ENCODE results near the gene RUNX3.
A peak's percentile ranks its signal among the peaks of the same experiment; 100 is the strongest.

The RUNX3 gene

DNA sequence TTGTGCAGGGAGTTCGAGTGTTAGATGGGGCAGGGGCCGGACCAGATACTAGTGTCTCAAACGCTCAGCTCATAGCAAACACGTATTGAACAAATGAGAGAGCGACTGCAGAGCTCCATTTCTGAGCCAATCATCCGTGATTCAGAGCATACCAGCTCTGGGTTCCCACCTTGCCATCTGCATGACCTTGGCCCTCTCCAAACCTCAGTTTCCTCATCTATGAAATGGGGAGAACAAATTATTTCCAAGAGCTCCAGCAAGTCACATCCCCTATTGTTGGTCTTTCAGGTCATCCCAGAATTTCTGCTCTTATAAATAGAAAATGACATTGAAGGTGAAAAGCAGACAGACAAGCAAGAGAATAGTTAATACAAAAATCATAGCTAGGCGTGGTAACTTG is 10.2 kb upstream of the RUNX3 start:
- no peaks in the 10 kb centered on the region for H3K9me3 Mint-ChIP-seq
- peak overlapping the region; percentile 48 for H3K27ac Mint-ChIP-seq
- H3K4me1 Mint-ChIP-seq: peaks cover 19% of the 10 kb centered on the region
- peaks cover 3% of the 10 kb centered on the region for H3K36me3 Mint-ChIP-seq
- H3K4me3 Mint-ChIP-seq: no peak overlapping the region
- H3K27me3 Mint-ChIP-seq: no peaks in the 10 kb centered on the region

DNA sequence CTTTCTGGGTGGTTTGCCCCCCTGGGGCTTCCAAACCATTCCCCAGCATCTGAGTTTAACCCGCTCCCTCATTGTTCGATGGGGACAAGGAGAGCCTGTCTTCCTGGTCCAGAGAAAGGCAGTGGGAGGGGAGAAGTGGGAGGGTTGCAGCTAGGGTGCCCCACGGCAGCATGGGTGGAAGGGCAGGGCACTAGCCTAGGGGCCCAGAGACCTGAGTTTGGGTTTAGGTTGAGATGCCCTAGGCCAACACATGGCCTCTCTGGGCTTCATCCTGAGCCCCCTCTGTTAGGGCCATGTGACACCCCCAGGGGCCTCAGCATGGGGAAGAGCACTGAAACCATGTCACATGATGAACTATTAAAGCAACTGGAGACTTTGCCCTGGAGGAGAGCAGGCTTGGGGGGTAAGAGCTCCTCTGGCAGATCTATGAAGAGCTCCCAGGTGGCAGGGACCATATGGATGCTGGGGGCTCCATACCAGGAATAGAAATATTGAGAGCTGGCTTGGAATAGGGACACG is 9.7 kb upstream of the RUNX3 start:
- Mint-ChIP-seq H3K27ac (peak overlapping the region; percentile 46), H3K4me1 (peaks cover 19% of the 10 kb centered on the region), H3K36me3 (peaks cover 3% of the 10 kb centered on the region), H3K9me3 (no peaks in the 10 kb centered on the region), H3K27me3 (no peaks in the 10 kb centered on the region), H3K4me3 (no peak overlapping the region)

DNA sequence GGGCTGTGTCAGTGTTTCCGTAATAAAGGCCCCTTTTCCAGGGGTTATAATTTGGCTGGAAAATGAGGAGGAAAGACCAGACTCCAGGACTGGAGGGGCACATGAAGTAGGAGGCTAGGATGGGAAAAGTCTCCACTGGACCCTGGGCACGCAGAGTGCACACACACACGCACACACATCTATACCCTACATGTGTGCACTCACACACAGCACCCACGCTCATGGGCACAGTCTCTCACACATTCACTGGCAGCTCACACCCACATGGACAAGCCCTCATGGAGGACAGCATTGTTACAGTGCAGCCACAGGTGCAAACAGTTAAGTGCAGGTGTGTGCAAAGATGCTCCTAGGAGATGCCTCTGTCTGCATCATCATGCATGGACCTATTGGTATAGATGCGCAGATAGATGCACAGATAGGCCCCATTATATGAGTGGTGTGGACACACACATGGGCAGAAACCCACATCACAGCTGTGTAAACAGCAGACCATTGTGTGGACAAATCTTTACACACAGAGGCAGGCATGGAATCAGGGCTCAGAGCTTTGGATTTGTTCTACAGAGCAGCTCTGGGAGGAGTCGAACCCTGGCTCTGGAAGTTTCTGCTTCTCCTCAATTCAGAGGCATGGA is 9.1 kb upstream of the RUNX3 start:
- no peak overlapping the region for H3K4me3 Mint-ChIP-seq
- no peaks in the 10 kb centered on the region for H3K27me3 Mint-ChIP-seq
- no peaks in the 10 kb centered on the region for H3K9me3 Mint-ChIP-seq
- peaks cover 23% of the 10 kb centered on the region for H3K4me1 Mint-ChIP-seq
- H3K36me3 Mint-ChIP-seq: peaks cover 3% of the 10 kb centered on the region
- H3K27ac Mint-ChIP-seq: peak overlapping the region; percentile 6

DNA sequence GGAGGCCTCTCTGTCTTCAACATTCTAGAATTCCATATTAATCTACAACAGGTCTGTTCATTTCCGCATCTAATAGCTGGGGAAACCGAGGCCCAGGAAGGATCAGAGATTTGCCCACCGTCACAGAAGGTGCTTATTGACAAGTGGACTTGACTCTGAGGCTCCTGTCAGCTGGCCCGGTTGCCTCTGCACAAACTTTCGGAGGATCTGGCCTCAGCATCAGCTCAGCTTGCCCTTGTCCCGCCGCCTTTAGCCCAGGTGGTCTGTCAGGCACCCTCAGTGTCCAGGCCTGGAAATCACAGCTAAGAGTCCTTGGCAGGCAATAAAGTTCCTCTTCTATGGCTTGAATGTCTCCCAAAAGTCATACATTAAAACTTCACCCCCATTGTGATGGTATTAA is 8.2 kb upstream of the RUNX3 start:
- Mint-ChIP-seq H3K4me3 (no peak overlapping the region), H3K27ac (no peak overlapping the region), H3K27me3 (no peaks in the 10 kb centered on the region), H3K9me3 (no peaks in the 10 kb centered on the region), H3K36me3 (peaks cover 3% of the 10 kb centered on the region), H3K4me1 (peaks cover 30% of the 10 kb centered on the region)

DNA sequence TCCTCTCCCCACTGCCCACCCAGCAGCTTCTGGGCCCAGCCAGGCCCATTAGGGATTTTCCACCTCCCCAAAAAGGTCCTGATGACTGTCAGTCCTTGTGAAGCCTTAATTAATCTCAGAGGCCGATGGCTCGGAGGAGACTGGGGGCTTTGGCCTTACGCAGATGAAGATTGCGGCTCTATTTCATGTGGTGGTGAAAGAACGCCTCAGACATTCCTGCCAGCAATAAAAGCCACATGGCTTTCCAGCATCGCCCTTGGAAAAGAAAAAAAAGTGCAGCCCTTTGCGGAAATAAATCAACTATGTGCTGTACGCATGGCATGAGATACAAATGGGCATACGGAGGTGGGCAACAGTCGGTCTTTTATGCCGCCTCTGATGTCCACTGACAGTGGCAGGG is 6.6 kb upstream of the RUNX3 start:
- Mint-ChIP-seq H3K4me1 (peaks cover 33% of the 10 kb centered on the region), H3K27ac (peak overlapping the region; percentile 17), H3K27me3 (no peaks in the 10 kb centered on the region), H3K4me3 (no peak overlapping the region), H3K9me3 (no peaks in the 10 kb centered on the region), H3K36me3 (peaks cover 3% of the 10 kb centered on the region)

DNA sequence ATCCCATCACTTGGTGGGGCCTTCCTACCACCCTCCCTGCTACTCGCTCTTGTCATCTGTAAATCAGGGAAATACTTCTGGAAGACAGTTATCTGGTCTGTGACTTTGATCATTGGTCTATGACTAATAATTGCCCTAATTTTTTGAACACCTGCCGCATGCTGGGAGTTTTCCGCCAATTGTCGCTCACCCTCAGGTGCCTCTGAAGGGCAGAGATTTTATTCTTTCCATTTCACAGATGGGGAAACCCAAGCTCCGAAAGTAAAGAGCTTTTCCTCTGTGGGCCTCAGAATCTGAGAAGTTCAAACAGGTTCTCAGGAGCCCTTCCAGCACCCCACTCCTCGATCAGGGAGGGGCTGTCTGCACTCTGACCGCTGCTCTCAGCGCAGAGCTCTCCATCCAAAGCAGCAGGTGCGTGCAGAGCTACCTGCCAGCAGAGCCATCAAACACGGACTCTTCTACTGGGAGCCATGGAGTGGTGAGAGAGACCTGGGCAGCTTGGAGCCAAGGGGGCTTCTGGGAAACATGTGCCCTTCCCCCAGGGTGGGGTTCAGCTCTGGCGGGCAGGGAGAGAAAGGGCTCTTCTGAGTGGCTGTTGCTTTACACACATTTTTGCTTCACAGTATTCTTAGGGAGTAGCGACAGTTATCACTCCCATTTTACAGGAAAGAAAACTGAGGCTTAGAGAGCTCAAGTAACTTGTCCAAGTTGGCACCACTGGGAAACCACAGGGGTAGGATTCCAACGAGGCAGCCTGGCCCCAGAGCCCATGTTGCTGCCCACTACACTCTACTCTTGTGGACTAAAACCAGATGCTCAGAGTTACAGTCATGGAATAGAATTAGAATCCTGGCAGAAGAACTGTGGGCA is 5.8 kb upstream of the RUNX3 start:
- Mint-ChIP-seq H3K4me1 (peaks cover 38% of the 10 kb centered on the region), H3K36me3 (peaks cover 3% of the 10 kb centered on the region), H3K27me3 (no peaks in the 10 kb centered on the region), H3K27ac (no peak overlapping the region), H3K9me3 (no peaks in the 10 kb centered on the region), H3K4me3 (no peak overlapping the region)

DNA sequence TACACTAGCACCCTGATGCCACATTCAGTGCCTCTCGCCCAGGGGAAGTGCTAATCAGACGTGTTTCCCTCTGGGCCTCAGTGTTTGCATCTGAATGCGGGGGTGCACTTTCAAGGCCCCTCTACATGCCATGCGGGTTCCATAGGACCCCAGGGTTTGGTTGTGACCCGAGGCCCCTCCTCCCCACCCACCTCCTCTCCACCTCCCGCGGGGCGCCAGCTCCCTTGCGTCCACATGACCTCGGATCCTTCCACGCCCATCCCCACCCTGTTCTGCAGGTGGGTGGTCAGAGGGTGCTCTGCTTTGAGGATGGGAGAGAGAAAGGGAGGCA is 5.1 kb upstream of the RUNX3 start:
- H3K27me3 Mint-ChIP-seq: no peaks in the 10 kb centered on the region
- peaks cover 36% of the 10 kb centered on the region for H3K4me1 Mint-ChIP-seq
- H3K4me3 Mint-ChIP-seq: no peak overlapping the region
- no peaks in the 10 kb centered on the region for H3K9me3 Mint-ChIP-seq
- no peak overlapping the region for H3K27ac Mint-ChIP-seq
- peaks cover 3% of the 10 kb centered on the region for H3K36me3 Mint-ChIP-seq

DNA sequence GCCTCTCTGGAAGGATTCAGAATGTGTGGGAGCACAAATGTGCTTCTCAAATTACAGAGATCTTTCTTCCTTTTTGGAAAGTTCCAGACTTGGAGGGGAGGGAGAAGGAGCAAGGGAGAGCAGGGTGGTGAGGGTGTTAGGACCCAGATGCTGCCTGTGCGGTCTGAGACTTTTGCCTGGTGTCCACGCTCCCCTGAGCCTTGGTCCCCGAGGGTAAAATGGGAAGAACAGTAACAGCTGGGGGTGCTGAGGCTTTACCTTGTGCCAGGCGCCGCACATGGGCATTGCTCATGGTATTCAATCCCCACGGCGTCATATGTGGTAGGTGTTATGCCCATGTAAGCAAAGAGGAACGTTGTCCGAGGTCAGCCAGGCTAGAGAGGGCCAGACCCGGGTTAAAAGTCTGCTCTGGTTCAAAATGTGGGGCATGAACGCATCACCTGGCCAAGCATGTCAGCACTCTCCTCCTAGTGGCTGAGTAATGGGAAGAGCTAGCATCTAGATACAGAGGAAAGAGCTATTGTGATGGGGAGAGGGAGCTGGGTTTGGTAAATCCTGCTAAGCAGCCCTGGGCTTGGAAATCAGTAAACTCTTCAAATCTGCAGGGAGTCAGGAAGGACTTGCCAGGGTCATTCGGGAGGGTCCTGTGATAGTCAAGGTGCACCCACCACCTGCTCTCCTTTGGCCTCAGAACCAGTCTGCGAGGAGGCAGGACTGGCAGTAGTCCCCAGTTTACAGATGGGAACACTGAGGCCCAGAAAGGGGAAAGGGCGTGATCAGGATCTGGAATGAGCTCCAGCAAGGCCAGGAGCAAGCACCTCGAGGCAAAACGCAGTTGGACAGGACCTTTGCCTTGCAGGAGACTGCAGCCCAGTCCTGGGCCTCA is 4.5 kb upstream of the RUNX3 start:
- no peaks in the 10 kb centered on the region for H3K36me3 Mint-ChIP-seq
- no peak overlapping the region for H3K4me3 Mint-ChIP-seq
- H3K9me3 Mint-ChIP-seq: no peaks in the 10 kb centered on the region
- H3K27ac Mint-ChIP-seq: no peak overlapping the region
- no peaks in the 10 kb centered on the region for H3K27me3 Mint-ChIP-seq
- peaks cover 32% of the 10 kb centered on the region for H3K4me1 Mint-ChIP-seq

DNA sequence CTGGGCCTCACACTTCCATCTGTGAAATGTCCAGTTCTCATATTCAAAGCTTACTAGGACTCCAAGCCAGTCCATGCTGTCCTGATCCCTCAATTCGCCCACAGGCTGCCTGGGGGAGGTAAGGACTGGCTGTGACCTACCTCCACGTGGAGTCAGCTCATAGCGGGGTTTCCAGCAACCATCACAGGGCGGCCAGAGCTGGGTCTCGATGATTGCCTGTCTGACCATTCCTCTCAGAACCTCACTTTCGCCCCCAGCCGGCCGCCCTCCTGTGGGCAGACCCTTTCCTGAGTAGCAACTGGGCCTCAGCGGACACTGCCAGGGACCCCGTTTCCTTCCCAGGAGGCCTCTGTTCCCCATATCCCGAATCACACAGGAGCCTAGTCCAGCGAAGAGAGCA is 3.4 kb upstream of the RUNX3 start:
- H3K4me3 Mint-ChIP-seq: no peak overlapping the region
- no peaks in the 10 kb centered on the region for H3K27me3 Mint-ChIP-seq
- no peak overlapping the region for H3K27ac Mint-ChIP-seq
- no peaks in the 10 kb centered on the region for H3K36me3 Mint-ChIP-seq
- H3K9me3 Mint-ChIP-seq: no peaks in the 10 kb centered on the region
- H3K4me1 Mint-ChIP-seq: peaks cover 32% of the 10 kb centered on the region

DNA sequence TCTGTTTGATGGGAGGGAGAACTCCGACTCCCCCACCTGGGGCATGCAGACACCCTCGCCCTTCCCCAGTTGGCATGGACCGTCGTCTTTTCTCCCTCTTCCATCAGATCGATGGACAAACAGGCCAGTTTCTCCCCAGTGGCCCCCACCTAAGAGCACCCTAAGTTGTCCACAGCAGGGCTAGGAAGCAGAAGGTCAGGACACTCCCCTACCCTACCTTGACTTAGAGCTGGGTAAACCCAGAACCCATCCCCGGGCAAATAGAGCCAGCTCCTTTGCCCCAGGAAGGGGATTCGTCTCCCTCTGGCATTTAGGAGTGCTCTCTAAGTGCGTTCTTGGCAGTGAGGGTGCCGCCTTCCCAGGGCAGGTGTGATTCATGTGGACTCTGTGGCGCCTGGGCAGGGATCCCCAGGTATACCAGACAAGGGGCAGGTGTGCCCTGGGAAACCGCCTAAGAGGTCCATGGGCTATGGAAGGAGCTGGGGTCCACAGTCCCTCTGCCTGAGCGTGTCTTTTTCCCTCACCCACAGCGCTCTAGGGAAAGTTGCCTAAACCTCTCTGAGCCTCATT is 2.7 kb upstream of the RUNX3 start:
- peak overlapping the region; percentile 69 for H3K4me3 Mint-ChIP-seq
- H3K27me3 Mint-ChIP-seq: no peaks in the 10 kb centered on the region
- peaks cover 2% of the 10 kb centered on the region for H3K36me3 Mint-ChIP-seq
- peaks cover 33% of the 10 kb centered on the region for H3K4me1 Mint-ChIP-seq
- H3K9me3 Mint-ChIP-seq: no peaks in the 10 kb centered on the region
- no peak overlapping the region for H3K27ac Mint-ChIP-seq

DNA sequence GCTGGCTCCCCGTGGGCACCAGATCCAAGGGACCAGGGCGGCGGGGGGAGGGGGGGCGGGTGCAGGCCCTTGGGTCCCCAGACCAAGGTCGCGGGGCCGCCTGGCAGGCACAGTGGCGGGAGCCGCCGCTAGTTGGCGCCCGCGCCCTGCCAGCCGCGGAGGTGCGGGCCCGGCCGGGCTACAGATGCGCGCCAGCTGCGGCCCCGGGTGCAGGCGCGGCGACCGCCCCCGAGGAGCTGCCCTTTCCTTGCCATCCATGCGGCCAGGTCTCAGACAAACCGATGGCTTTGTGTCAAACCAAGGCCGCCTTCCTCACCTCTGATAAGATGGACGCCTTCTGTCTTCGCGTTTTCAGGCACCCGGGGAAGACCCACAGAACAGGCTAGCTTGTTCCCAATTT is 2.2 kb upstream of the RUNX3 start:
- Mint-ChIP-seq H3K36me3 (peaks cover 3% of the 10 kb centered on the region), H3K4me3 (peak overlapping the region; percentile 69), H3K27me3 (no peaks in the 10 kb centered on the region), H3K27ac (no peak overlapping the region), H3K4me1 (peaks cover 36% of the 10 kb centered on the region), H3K9me3 (no peaks in the 10 kb centered on the region)

DNA sequence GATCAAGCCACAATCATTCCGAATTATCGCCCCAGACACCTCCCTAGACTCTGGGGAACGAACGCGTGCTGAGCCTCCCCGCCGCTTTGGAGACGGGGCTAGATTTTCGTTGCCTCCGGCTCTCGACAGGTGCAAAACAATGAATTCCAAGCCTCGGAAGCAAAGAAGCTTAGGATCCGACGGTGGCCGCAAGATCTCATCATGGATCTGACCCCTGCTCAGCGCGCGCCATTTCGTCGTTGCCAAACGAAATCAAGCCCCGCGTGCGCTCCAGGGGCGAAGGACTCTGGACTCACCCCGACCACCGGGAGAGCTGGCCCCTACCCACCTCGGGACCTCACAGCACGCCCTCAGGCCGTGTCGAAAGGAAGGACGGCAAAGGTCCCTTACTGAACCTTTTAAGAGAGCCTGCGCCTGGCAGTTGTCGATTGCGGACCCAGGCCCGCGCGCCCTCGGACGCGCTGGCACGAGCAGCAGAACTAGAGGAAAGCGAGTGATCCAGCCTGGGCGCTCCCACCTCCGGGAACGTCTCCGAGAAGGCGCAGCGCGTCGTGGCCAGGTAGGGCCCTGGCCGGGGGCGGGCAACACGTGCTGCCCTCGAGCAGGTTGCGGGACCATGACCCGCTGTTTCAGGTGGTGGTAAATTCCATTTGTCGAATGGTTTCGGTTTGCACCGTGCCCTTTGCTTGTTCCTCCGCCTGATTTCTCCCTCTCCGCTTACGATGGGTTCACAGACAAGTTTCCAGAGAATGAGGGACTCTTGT is 1.6 kb upstream of the RUNX3 start:
- H3K27me3 Mint-ChIP-seq: no peaks in the 10 kb centered on the region
- peak overlapping the region; percentile 52 for H3K4me3 Mint-ChIP-seq
- H3K36me3 Mint-ChIP-seq: peaks cover 6% of the 10 kb centered on the region
- no peak overlapping the region for H3K27ac Mint-ChIP-seq
- peaks cover 41% of the 10 kb centered on the region for H3K4me1 Mint-ChIP-seq
- no peaks in the 10 kb centered on the region for H3K9me3 Mint-ChIP-seq

DNA sequence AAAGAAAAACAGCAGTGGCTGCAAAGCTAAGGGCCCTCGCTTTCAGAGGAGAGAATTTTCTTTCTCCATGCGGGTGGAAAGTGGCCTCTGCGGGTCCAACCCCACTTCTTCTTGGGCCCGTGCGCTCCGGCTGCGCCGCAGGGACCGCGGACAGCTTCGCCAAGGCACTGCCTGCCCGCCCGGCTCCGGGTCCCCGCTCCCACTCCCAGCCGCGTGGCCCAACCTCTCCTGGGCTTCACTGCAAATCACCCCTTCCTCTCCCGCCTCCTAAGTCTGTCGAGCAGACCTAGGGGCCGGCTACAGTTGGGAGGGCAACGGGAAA is 1.0 kb upstream of the RUNX3 start:
- Mint-ChIP-seq H3K9me3 (no peaks in the 10 kb centered on the region), H3K4me3 (peak overlapping the region; percentile 79), H3K27ac (peak overlapping the region; percentile 59), H3K27me3 (no peaks in the 10 kb centered on the region), H3K36me3 (peaks cover 10% of the 10 kb centered on the region), H3K4me1 (peaks cover 46% of the 10 kb centered on the region)

DNA sequence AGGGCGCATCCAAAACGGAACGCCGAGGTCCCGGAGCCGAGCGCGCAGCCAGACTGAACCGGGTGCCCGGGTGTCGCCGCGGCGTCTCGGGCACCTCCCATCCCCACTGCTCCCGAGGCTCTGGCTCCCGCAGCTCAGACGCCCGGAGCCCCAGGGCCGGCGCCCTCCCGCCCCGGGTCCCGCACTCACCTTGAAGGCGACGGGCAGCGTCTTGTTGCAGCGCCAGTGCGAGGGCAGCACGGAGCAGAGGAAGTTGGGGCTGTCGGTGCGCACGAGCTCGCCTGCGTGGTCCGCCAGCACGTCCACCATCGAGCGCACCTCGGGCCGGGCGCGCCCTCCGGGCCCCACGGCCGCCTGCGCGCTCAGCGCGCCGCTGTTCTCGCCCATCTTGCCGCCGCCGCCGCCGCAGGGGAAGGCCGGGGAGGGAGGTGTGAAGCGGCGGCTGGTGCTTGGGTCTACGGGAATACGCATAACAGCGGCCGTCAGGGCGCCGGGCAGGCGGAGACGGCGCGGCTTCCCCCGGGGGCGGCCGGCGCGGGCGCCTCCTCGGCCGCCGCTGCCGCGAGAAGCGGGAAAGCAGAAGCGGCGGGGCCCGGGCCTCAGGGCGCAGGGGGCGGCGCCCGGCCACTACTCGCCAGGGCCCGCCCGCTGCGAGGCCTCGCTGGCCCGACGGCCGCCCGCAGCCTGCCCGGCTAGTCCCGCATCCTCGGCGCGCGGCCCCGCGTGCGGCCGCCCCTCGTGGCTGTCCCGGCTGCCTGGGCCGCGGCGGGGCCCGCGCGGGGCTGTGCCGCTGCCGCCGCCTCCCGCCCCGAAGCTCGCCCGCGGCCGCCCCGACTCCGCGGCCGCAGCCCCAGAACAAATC is 447 bp downstream of the RUNX3 start:
- Mint-ChIP-seq H3K4me3 (peak overlapping the region; percentile 90), H3K9me3 (no peaks in the 10 kb centered on the region), H3K27ac (peak overlapping the region; percentile 90), H3K27me3 (no peaks in the 10 kb centered on the region), H3K36me3 (peaks cover 16% of the 10 kb centered on the region), H3K4me1 (peaks cover 55% of the 10 kb centered on the region)
